Nephron (organoid): Measurements from ENCODE around the gene DUSP1.
A peak's percentile ranks its signal among the peaks of the same experiment; 100 is the strongest.

Experiments used
- H3K27ac Mint-ChIP-seq, 3 experiments: 2 replicates each; pipeline ENCODE4 v1.8.0; 2020; ENCODE audit warnings: mixed read lengths in 3 of 3, mild to moderate bottlenecking in 2 of 3, moderate library complexity in 1 of 3
- H3K27me3 Mint-ChIP-seq: 2 replicates; pipeline ENCODE4 v1.8.0; 2021; ENCODE audit warnings: low read depth, mild to moderate bottlenecking, moderate library complexity, mixed read lengths
- H3K36me3 Mint-ChIP-seq: 2 replicates; pipeline ENCODE4 v1.8.0; 2020; ENCODE audit warnings: low read depth, mixed read lengths
- H3K4me1 Mint-ChIP-seq: 2 replicates; pipeline ENCODE4 v1.8.0; 2020; ENCODE audit warnings: mixed read lengths
- H3K4me3 Mint-ChIP-seq, 3 experiments: 2 replicates each; pipeline ENCODE4 v1.8.0; 2020; ENCODE audit warnings: mild to moderate bottlenecking in 3 of 3, mixed read lengths in 3 of 3, moderate library complexity in 2 of 3
- H3K9me3 Mint-ChIP-seq: 2 replicates; pipeline ENCODE4 v1.8.0; 2020; ENCODE audit warnings: mixed read lengths
- CTCF ChIP-seq, 3 experiments: fragments of 200-600 bp; sonication (generic); IDR thresholded peaks; one replicate each; pipeline ENCODE4 v1.5.0; 2021; ENCODE audit warnings: antibody characterized with exemption in 3 of 3; ENCODE audit not compliant: unreplicated experiment in 3 of 3

Gene DUSP1

GRCh38 chr5:172771439-172772111, 580 bp upstream of the DUSP1 start:
- peaks cover 53% of the 10 kb centered on the region for H3K4me1 Mint-ChIP-seq
- H3K27ac Mint-ChIP-seq, result peak overlapping the region; percentile 94 to 96 (median 95)
- TF ChIP-seq CTCF (IDR thresholded peaks at IDR 0.05; ENCODE audit: unreplicated experiment in 3 of 3), result no peak
- H3K27me3 Mint-ChIP-seq, result no peaks in the 10 kb centered on the region
- H3K9me3 Mint-ChIP-seq, result no peaks in the 10 kb centered on the region
- peak overlapping the region; percentile 91 to 96 (median 92) for H3K4me3 Mint-ChIP-seq
- H3K36me3 Mint-ChIP-seq, result peaks cover 26% of the 10 kb centered on the region

GRCh38 chr5:172770374-172770674, 671 bp downstream of the DUSP1 start:
- Mint-ChIP-seq H3K36me3 (peaks cover 29% of the 10 kb centered on the region), H3K9me3 (no peaks in the 10 kb centered on the region), H3K27ac (peak overlapping the region; percentile 94 to 98 (median 96)), H3K4me3 (peak overlapping the region; percentile 96 to 98 (median 97)), H3K27me3 (no peaks in the 10 kb centered on the region), H3K4me1 (peaks cover 66% of the 10 kb centered on the region)
- no peak for TF ChIP-seq CTCF (IDR thresholded peaks at IDR 0.05; ENCODE audit: unreplicated experiment in 3 of 3)

GRCh38 chr5:172769616-172770373, 1.2 kb downstream of the DUSP1 start:
- H3K9me3 Mint-ChIP-seq, result no peaks in the 10 kb centered on the region
- peaks cover 71% of the 10 kb centered on the region for H3K4me1 Mint-ChIP-seq
- peak overlapping the region; percentile 94 to 98 (median 96) for H3K27ac Mint-ChIP-seq
- no peak for TF ChIP-seq CTCF (IDR thresholded peaks at IDR 0.05; ENCODE audit: unreplicated experiment in 3 of 3)
- H3K36me3 Mint-ChIP-seq, result peaks cover 29% of the 10 kb centered on the region
- no peaks in the 10 kb centered on the region for H3K27me3 Mint-ChIP-seq
- H3K4me3 Mint-ChIP-seq, result peak overlapping the region; percentile 96 to 98 (median 97)

GRCh38 chr5:172769342-172769615, 1.7 kb downstream of the DUSP1 start:
- H3K4me1 Mint-ChIP-seq, result peaks cover 74% of the 10 kb centered on the region
- H3K36me3 Mint-ChIP-seq, result peaks cover 29% of the 10 kb centered on the region
- H3K27me3 Mint-ChIP-seq, result no peaks in the 10 kb centered on the region
- peak overlapping the region; percentile 96 to 98 (median 97) for H3K4me3 Mint-ChIP-seq
- no peak for TF ChIP-seq CTCF (IDR thresholded peaks at IDR 0.05; ENCODE audit: unreplicated experiment in 3 of 3)
- peak overlapping the region; percentile 94 to 98 (median 96) for H3K27ac Mint-ChIP-seq
- H3K9me3 Mint-ChIP-seq, result no peaks in the 10 kb centered on the region

- no peaks in the 10 kb centered on the region for H3K9me3 Mint-ChIP-seq
- H3K27me3 Mint-ChIP-seq, result no peaks in the 10 kb centered on the region
- no peak for TF ChIP-seq CTCF (IDR thresholded peaks at IDR 0.05; ENCODE audit: unreplicated experiment in 3 of 3)
- peaks cover 29% of the 10 kb centered on the region for H3K36me3 Mint-ChIP-seq
- H3K27ac Mint-ChIP-seq, result peak overlapping the region; percentile 94 to 98 (median 96)
- H3K4me1 Mint-ChIP-seq, result peaks cover 72% of the 10 kb centered on the region
- H3K4me3 Mint-ChIP-seq, result peak overlapping the region; percentile 96 to 98 (median 97)
Measured at GRCh38 chr5:172768573-172769341, 2.2 kb downstream of the DUSP1 start.
